SK-N-SH treated with all-trans-retinoic acid at 6 μM for 48 hours (cell line): Measurements from ENCODE around the gene SFRP4.

Experiments
- ATAC-seq: fragments of 200-7000 bp; cut with Tn5 transposase; 3 replicates; pipeline ENCODE4 v1.9.1; 2020; ENCODE audit warnings: mild to moderate bottlenecking, moderate library complexity
- ARNTL ChIP-seq: fragments of 450-650 bp; formaldehyde crosslinking; IDR thresholded peaks from 2 replicates; pipeline ENCODE4 v1.5.0; 2020; ENCODE audit warnings: low read depth, mild to moderate bottlenecking, moderate library complexity, borderline replicate concordance
- BACH2 ChIP-seq: fragments of 250-450 bp; sonication (Bioruptor Pico); IDR thresholded peaks from 2 replicates; pipeline ENCODE4 v1.9.0; 2021; ENCODE audit warnings: mild to moderate bottlenecking, borderline replicate concordance
- CSDC2 ChIP-seq: fragments of 250-450 bp; sonication (Bioruptor Pico); IDR thresholded peaks from 2 replicates; pipeline ENCODE4 v1.5.0; 2020; ENCODE audit warnings: mild to moderate bottlenecking, moderate library complexity
- GLIS3 ChIP-seq: fragments of 250-450 bp; sonication (Bioruptor Pico); IDR thresholded peaks from 2 replicates; pipeline ENCODE4 v1.5.0; 2020; ENCODE audit warnings: mild to moderate bottlenecking, moderate library complexity
- OSR1 ChIP-seq: fragments of 250-450 bp; sonication (Bioruptor Pico); IDR thresholded peaks from 2 replicates; pipeline ENCODE4 v1.8.0; 2022; ENCODE audit warnings: moderate library complexity, mild to moderate bottlenecking, inconsistent platforms
- PPARA ChIP-seq: fragments of 250-450 bp; sonication (Bioruptor Pico); IDR thresholded peaks from 2 replicates; pipeline ENCODE4 v1.5.0; 2020; ENCODE audit warnings: mild to moderate bottlenecking, borderline replicate concordance
- RARB ChIP-seq: fragments of 250-450 bp; sonication (Bioruptor Pico); IDR thresholded peaks from 2 replicates; pipeline ENCODE4 v1.8.0; 2021; ENCODE audit warnings: mild to moderate bottlenecking, moderate library complexity
- TCF4 ChIP-seq: fragments of 250-450 bp; sonication (Bioruptor Pico); IDR thresholded peaks from 2 replicates; pipeline ENCODE4 v1.8.0; 2021; ENCODE audit warnings: mild to moderate bottlenecking, moderate library complexity, borderline replicate concordance
- TOX ChIP-seq: fragments of 250-450 bp; sonication (Bioruptor Pico); IDR thresholded peaks from 2 replicates; pipeline ENCODE4 v1.8.0; 2021; ENCODE audit warnings: mild to moderate bottlenecking, moderate library complexity, borderline replicate concordance
- ZC3H10 ChIP-seq: fragments of 250-450 bp; sonication (Bioruptor Pico); IDR thresholded peaks from 2 replicates; pipeline ENCODE4 v1.5.1; 2021; ENCODE audit warnings: mild to moderate bottlenecking, moderate library complexity
- ZFP3 ChIP-seq: fragments of 250-450 bp; sonication (Bioruptor Pico); IDR thresholded peaks from 2 replicates; pipeline ENCODE4 v1.5.0; 2020; ENCODE audit warnings: mild to moderate bottlenecking, moderate library complexity
- ZFP30 ChIP-seq: fragments of 450-650 bp; formaldehyde crosslinking; IDR thresholded peaks from 2 replicates; pipeline ENCODE4 v1.5.0; 2022; ENCODE audit warnings: mild to moderate bottlenecking, moderate library complexity
- ZNF70 ChIP-seq: fragments of 450-650 bp; formaldehyde crosslinking; IDR thresholded peaks from 2 replicates; pipeline ENCODE4 v1.5.0; 2020; ENCODE audit warnings: mild to moderate bottlenecking, moderate library complexity
- ZNF8 ChIP-seq: fragments of 450-650 bp; formaldehyde crosslinking; IDR thresholded peaks from 2 replicates; pipeline ENCODE4 v1.5.0; 2020; ENCODE audit warnings: mild to moderate bottlenecking, moderate library complexity
- TF ChIP-seq, protein P1 (sequence below): fragments of 250-450 bp; sonication (Bioruptor Pico); IDR thresholded peaks from 2 replicates; pipeline ENCODE4 v1.8.0; 2020; ENCODE audit warnings: mild to moderate bottlenecking, moderate library complexity, borderline replicate concordance
- TF ChIP-seq, protein P2 (sequence below): fragments of 250-450 bp; sonication (Bioruptor Pico); IDR thresholded peaks from 2 replicates; pipeline ENCODE4 v1.5.1; 2021; ENCODE audit warnings: mild to moderate bottlenecking, moderate library complexity
- TF ChIP-seq, protein P3 (sequence below): fragments of 250-450 bp; sonication (Bioruptor Pico); IDR thresholded peaks from 2 replicates; pipeline ENCODE4 v1.5.0; 2020; ENCODE audit warnings: mild to moderate bottlenecking, moderate library complexity
- TF ChIP-seq, protein P4 (sequence below): fragments of 250-450 bp; sonication (Bioruptor Pico); IDR thresholded peaks from 2 replicates; pipeline ENCODE4 v1.5.1; 2020; ENCODE audit warnings: low read depth, mild to moderate bottlenecking, moderate library complexity
- TF ChIP-seq, protein P5 (sequence below): fragments of 250-450 bp; sonication (Bioruptor Pico); IDR thresholded peaks from 2 replicates; pipeline ENCODE4 v1.8.0; 2021; ENCODE audit warnings: low read depth, mild to moderate bottlenecking, moderate library complexity, borderline replicate concordance

SFRP4 gene

DNA sequence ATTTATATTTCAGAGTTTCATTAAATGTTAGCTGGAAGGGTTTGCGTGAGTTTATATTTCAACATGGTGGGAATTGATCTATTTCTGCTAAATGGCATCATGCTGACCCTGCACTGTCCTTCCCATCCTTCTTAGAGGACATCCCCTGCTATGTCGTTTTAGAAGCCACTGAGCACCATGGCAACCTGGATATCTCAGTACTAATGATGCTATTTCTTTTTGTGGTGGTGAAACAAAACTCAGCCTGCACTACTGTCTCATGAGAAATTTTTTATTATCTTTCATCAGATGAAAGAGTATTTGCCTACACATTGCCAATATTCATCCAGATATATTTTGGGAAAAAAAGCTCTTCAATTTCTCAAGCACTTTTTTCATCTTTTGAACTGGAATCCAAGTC is 15.9 kb upstream of the SFRP4 start:
- TF ChIP-seq, protein P1, sequence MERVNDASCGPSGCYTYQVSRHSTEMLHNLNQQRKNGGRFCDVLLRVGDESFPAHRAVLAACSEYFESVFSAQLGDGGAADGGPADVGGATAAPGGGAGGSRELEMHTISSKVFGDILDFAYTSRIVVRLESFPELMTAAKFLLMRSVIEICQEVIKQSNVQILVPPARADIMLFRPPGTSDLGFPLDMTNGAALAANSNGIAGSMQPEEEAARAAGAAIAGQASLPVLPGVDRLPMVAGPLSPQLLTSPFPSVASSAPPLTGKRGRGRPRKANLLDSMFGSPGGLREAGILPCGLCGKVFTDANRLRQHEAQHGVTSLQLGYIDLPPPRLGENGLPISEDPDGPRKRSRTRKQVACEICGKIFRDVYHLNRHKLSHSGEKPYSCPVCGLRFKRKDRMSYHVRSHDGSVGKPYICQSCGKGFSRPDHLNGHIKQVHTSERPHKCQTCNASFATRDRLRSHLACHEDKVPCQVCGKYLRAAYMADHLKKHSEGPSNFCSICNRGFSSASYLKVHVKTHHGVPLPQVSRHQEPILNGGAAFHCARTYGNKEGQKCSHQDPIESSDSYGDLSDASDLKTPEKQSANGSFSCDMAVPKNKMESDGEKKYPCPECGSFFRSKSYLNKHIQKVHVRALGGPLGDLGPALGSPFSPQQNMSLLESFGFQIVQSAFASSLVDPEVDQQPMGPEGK (CRISPR knock-in tag): no peak
- TF ChIP-seq RARB (no peak), ZFP3 (no peak), ARNTL (no peak), ZFP30 (CRISPR knock-in tag) (no peak), TCF4 (CRISPR knock-in tag) (no peak), OSR1 (CRISPR knock-in tag) (no peak), CSDC2 (CRISPR knock-in tag) (no peak), PPARA (CRISPR knock-in tag) (no peak), BACH2 (CRISPR knock-in tag) (no peak), ZNF70 (CRISPR knock-in tag) (no peak), TOX (CRISPR knock-in tag) (no peak)
- TF ChIP-seq, all 23 proteins: peak for 0
- ATAC-seq: no peak

DNA sequence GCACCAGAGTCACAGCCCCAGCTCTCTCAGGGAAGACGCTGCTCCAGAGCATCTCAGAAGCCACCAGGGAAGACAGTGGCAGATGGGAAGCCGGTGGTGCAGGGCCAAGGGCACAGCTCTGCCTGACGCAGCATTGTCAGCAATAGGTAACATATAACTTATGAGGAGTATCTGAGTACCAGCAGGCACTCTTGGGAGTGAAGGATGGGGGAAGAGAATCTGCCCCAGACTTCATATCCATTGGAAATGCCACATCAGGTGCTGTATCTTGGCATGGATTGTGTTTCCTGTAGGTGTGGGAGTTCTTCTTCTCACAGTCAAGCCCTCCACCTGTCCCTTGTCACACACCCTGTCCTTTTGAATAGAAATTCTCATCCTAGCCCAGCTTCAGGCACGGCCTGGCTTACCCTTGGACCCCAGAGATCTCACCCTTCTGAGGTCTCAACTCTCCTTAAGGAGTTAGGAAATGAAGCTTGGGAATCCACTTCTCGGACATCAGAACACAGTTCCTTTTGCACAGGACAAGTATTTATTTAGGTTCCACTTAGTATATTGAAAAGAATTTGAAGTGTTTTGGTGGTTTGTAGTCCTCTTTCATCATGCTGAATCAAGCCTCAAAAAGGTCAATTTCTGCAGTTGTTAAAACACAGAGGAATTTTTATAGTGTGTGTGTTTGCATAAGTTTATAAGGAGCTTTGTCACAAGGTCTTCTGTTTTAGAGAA is 13.8 kb upstream of the SFRP4 start:
- TF ChIP-seq, protein P2, sequence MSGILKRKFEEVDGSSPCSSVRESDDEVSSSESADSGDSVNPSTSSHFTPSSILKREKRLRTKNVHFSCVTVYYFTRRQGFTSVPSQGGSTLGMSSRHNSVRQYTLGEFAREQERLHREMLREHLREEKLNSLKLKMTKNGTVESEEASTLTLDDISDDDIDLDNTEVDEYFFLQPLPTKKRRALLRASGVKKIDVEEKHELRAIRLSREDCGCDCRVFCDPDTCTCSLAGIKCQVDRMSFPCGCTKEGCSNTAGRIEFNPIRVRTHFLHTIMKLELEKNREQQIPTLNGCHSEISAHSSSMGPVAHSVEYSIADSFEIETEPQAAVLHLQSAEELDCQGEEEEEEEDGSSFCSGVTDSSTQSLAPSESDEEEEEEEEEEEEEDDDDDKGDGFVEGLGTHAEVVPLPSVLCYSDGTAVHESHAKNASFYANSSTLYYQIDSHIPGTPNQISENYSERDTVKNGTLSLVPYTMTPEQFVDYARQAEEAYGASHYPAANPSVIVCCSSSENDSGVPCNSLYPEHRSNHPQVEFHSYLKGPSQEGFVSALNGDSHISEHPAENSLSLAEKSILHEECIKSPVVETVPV: no peak
- TF ChIP-seq GLIS3 (CRISPR knock-in tag): no peak
- TF ChIP-seq ZC3H10 (CRISPR knock-in tag): no peak
- TF ChIP-seq, protein P3, sequence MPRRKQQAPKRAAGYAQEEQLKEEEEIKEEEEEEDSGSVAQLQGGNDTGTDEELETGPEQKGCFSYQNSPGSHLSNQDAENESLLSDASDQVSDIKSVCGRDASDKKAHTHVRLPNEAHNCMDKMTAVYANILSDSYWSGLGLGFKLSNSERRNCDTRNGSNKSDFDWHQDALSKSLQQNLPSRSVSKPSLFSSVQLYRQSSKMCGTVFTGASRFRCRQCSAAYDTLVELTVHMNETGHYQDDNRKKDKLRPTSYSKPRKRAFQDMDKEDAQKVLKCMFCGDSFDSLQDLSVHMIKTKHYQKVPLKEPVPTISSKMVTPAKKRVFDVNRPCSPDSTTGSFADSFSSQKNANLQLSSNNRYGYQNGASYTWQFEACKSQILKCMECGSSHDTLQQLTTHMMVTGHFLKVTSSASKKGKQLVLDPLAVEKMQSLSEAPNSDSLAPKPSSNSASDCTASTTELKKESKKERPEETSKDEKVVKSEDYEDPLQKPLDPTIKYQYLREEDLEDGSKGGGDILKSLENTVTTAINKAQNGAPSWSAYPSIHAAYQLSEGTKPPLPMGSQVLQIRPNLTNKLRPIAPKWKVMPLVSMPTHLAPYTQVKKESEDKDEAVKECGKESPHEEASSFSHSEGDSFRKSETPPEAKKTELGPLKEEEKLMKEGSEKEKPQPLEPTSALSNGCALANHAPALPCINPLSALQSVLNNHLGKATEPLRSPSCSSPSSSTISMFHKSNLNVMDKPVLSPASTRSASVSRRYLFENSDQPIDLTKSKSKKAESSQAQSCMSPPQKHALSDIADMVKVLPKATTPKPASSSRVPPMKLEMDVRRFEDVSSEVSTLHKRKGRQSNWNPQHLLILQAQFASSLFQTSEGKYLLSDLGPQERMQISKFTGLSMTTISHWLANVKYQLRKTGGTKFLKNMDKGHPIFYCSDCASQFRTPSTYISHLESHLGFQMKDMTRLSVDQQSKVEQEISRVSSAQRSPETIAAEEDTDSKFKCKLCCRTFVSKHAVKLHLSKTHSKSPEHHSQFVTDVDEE (CRISPR knock-in tag): no peak
- no peak for TF ChIP-seq ZNF8 (CRISPR knock-in tag)
- TF ChIP-seq OSR1 (CRISPR knock-in tag): no peak
- no peak for TF ChIP-seq ZFP30 (CRISPR knock-in tag)
- TF ChIP-seq, protein P4, sequence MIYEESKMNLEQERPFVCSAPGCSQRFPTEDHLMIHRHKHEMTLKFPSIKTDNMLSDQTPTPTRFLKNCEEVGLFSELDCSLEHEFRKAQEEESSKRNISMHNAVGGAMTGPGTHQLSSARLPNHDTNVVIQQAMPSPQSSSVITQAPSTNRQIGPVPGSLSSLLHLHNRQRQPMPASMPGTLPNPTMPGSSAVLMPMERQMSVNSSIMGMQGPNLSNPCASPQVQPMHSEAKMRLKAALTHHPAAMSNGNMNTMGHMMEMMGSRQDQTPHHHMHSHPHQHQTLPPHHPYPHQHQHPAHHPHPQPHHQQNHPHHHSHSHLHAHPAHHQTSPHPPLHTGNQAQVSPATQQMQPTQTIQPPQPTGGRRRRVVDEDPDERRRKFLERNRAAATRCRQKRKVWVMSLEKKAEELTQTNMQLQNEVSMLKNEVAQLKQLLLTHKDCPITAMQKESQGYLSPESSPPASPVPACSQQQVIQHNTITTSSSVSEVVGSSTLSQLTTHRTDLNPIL (CRISPR knock-in tag): no peak
- TF ChIP-seq, protein P5, sequence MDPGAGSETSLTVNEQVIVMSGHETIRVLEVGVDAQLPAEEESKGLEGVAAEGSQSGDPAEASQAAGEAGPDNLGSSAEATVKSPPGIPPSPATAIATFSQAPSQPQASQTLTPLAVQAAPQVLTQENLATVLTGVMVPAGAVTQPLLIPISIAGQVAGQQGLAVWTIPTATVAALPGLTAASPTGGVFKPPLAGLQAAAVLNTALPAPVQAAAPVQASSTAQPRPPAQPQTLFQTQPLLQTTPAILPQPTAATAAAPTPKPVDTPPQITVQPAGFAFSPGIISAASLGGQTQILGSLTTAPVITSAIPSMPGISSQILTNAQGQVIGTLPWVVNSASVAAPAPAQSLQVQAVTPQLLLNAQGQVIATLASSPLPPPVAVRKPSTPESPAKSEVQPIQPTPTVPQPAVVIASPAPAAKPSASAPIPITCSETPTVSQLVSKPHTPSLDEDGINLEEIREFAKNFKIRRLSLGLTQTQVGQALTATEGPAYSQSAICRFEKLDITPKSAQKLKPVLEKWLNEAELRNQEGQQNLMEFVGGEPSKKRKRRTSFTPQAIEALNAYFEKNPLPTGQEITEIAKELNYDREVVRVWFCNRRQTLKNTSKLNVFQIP (CRISPR knock-in tag): no peak
- TF ChIP-seq ZNF70 (CRISPR knock-in tag): no peak
- TF ChIP-seq, protein P1 (CRISPR knock-in tag): no peak
- no peak for TF ChIP-seq TOX (CRISPR knock-in tag)
- no peak for TF ChIP-seq BACH2 (CRISPR knock-in tag)
- TF ChIP-seq ZFP3: no peak
- no peak for TF ChIP-seq RARB
- no peak for ATAC-seq
